ENCODE data around the gene PGAP6. TPM values are rescaled to one million over a fixed set of nuclear protein-coding genes. Genes with fewer than 3 reads are reported as not detected.

PGAP6 gene
- total and polyA plus RNA-seq, 2 of the 8 experiments (the other 6 are each of a cell fraction or from before 2014, with no cell fraction given) = 86.8 to 364 TPM

DNA sequence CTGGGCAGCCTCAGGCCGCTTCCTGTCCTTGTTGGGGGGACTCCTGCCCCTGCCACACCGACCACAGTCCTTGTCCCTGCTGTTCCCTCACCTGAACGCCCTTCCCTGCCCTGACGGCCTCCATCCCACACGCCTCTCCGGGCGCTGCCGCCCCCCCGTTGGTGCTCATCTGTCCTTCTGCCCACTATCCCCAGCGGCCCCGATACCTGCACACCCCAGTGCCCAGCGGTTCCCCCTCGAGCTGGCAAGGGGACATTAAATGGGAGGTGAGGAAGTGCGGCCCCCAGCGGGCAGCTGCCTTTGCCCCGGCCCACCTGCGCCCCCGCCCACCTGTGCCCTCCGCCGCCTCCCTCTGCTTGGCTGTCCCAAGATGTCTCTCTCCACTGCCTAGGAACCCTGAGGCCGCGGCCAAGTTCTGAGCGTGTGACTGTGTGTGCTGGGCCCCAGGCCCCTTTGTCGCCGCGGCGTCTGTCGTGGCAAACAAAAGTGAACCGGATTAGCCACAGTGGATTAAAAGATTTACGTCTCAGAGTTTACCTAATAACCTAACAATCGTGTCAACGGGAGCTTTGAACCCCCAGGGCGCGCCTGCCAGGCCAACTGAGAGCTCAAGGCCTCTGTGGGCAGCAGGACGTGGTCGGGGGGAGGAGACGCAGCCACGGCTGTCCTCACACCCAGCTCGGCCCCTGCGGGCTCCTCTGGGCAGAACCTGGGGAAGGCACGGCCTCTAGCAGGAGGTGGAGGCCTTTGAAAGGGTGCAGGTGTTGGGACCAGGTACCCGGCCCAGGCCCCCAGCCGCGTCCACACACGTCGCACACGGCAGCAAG lies 21.7 kb downstream of the PGAP6 start (continued):
- TF ChIP-seq CHD7 (IDR thresholded peaks at IDR 0.05; ENCODE audit: insufficient replicate concordance, low read length) = no peak
- no peak for TF ChIP-seq SIRT6 (IDR thresholded peaks at IDR 0.05; ENCODE audit: low read length)
- TF ChIP-seq TAF7 (optimal IDR thresholded peaks at IDR 0.05; ENCODE audit: borderline replicate concordance, low read depth, low read length) = no peak
- TF ChIP-seq GABPA (IDR thresholded peaks at IDR 0.05; ENCODE audit: borderline replicate concordance, insufficient read depth, low read length) = no peak

Measured in H1 (cell line).